Activated CD8-positive, alpha-beta memory T cell treated with anti-CD3 and anti-CD28 coated beads for 4 hours (primary cell): Measurements from ENCODE around the gene SLC29A2.
"Not testable (repeated sequence)": the region's sequence is repeated elsewhere in the genome, so short reads cannot be mapped to it uniquely, and the experiment has no call there.

ENCODE experiments used
- DNase-seq, 2 donors: peaks; one replicate each; pipeline ENCODE4 v3.0.0-alpha.2; 2020; ENCODE audit warnings: low read depth in 2 of 2

SLC29A2 gene

GRCh38 chr11:66334605-66335442 is 36.7 kb downstream of the SLC29A2 start:
- no peak for DNase-seq

- DNase-seq = no peak
Measured at GRCh38 chr11:66333896-66334604, 37.5 kb downstream of the SLC29A2 start.

DNA sequence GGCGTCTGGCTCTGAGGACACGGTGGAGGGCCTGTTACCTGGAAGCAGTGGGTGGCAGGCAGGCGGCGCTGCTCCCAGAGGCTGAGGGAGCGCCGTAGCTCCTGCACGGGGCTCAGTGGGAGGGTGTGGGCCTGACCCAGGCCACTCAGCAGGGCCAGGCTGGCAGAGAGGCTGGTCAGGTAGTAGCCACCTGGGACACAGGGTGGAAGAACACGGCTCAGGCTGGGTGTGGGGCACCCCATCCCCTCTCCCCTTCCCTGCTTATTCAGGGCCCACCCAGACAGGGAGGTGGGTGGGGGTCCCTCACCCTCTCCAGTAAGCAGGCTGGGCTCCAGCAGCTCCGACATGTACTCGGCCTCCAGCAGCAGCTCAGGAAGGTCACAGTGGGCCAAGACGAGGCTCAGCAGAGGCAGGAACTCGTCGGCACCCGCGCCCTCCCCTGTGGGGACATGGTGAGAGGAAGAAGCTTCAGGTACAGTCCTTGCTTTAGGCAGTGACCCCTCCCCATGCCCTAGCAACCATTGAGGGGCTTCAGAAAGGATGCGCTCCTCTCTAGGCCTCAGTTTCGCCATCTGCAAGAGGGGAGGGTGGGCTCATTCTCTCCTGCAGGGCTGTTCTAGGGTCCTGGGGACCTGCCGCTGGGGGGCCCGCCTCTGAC is 38.2 kb downstream of the SLC29A2 start:
- no peak for DNase-seq

GRCh38 chr11:66332371-66333219 is 39.0 kb downstream of the SLC29A2 start:
- DNase-seq = no peak

GRCh38 chr11:66331542-66332370 is 39.8 kb downstream of the SLC29A2 start:
- no peak for DNase-seq

DNA sequence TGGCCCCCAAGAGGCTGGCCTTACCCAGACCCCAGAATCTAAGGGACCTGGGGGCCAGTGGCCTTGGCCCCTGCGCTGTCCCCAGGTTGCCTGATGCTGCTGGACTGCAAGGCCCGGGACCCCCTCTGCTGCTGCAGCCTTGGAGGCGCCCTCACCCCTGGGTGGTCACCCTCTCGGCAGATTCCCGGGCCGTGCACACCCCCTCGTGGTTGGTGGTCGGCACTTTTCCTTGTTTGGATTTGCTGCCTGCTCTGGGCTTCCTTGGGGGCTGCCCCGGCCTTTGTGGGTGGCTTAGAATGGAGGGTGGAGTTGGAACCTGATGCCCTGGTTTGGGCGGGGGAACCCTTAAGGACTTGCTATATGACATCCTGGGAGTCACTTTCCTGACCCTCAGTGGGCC is 40.6 kb downstream of the SLC29A2 start:
- DNase-seq = no peak

GRCh38 chr11:66329165-66329673 is 42.3 kb downstream of the SLC29A2 start:
- DNase-seq = no peak

- peak in 1 of 2 donors; percentile 63 for DNase-seq
Measured at GRCh38 chr11:66328302-66329144, 43.0 kb downstream of the SLC29A2 start.

- no peak for DNase-seq
Measured at GRCh38 chr11:66328031-66328301, 43.6 kb downstream of the SLC29A2 start.

DNA sequence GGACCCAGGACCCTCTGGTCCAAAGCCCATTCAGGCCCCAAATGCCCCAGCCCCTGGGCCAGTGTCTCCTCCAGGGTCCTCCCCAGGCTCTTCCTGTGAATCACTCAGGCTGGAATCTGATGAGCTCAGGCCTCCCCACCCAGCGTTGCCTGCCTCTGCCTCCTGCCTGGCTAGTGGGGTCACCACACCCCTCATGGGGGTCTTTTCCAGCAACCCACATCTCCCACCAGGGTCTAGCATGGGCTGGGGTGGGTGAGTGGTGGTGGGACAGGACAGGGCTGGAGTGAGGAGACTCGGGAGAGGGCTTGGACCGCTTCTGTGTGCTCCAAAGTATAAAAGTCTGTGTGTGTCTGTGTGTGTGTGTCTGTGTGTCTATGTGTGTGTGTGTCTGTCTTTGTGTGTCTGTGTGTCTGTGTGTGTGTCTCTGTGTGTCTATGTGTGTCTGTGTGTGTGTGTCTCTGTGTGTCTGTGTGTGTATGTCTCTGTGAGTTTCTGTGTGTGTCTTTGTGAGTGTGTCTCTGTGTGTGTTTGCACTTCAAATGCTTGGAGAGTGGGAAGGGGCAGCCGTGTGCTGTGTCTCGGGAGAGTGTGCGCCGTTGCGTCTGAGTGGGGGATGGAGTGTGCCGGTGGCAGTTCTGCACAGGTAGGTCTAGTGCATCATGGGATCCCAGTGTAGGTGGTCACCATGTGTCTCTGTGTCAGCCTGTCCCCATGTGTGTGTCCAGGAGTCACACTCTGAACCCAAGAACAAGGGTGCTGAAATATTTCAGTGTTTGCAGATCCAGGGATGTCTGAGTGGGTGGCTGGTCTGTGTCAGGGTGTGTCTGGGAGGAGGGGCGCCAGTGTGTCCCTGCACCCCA is 44.2 kb downstream of the SLC29A2 start:
- DNase-seq = no peak

- DNase-seq = no peak
Measured at GRCh38 chr11:66326261-66327111, 45.1 kb downstream of the SLC29A2 start.

GRCh38 chr11:66325263-66325671 is 46.3 kb downstream of the SLC29A2 start:
- DNase-seq = no peak

DNA sequence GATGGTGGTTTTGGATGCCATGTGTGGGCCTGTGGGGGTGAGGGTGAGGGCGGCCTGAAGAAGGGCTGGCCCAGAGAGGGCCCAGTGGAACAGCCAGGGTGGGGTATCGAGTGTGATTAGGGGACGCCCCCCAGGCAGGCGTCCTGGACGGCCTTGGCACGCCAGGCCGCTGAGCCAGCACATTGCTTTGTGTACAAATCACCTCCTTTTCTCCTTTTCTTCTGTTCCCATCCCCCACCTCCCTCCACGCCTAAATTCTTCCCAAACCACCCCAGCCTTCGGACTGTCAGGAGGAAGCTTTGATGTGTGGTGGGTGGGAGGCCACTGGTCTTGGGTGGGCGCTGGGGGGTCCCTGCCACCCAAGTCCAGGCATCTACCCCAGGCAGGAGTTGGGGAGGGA is 46.9 kb downstream of the SLC29A2 start:
- no peak for DNase-seq

GRCh38 chr11:66323684-66324083 is 47.9 kb downstream of the SLC29A2 start:
- DNase-seq = no peak

DNA sequence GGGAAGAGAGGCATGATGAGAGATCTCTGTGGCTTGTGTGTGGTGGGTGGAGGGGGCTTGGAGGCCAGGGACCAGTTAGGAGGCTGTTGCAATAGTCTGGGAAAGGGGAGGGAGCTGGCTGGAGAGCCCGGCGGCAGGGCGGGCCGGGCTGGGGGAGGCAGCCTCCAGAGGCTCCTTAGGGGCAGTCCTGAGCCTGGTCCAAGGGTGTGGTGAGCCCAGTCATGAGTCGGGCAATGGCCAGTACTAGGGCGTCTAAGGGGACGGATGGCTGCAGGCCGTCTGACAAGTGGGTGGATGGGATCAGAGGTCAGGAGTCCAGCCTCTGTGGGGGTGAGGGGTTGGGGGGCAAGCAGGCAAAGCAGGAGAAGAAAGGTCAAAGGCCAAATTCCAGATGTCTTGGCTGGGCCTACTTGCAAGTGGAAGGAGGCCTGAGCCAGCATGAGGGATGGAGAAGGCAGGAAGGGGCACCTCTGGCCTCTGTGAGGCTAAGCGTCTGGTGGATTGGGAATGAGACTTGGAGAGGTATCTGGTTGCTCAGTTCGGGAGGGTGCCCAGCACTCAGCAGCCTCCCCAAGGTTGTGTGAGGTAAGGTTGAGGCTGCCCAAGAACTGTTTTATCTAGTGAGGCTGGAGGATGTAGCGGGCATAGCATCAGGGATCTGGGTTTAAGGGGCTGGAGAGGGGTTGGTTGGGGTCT is 48.7 kb downstream of the SLC29A2 start:
- no peak for DNase-seq

DNA sequence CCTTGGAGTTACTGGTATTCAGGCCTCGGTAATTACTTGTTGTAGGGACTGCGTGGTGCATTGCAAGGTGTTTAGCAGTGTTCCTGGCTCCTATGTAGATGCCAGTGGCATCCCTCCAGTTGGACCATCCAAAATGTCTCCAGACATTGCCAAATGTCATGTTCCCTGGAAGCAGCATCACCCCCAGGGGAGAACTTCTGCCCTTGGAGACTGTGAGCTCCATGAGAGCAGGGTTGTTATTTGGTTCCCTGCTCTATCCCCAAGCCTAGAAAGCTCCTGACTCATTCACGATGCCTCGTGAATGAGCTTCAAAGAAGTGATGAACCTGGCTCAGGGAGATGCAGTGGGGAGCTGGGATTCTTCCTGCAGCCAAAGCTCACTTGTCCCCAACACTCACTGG is 50.0 kb downstream of the SLC29A2 start:
- DNase-seq = no peak

- DNase-seq = not testable (repeated sequence)
Measured at GRCh38 chr11:66320748-66321147, 50.8 kb downstream of the SLC29A2 start.
